ENCODE data around the gene PTMA.
A peak's percentile ranks its signal among the peaks of the same experiment; 100 is the strongest.
"Not testable (repeated sequence)": the region's sequence is repeated elsewhere in the genome, so short reads cannot be mapped to it uniquely, and the experiment has no call there.

Gene PTMA

GRCh38 chr2:231711677-231712450 lies 3.5 kb downstream of the PTMA start:
- Histone ChIP-seq H3K4me3 (ENCODE audit: insufficient read length, low read depth) (peak overlapping the region; percentile 98), H3K4me1 (ENCODE audit: insufficient read depth, insufficient read length) (peaks cover 35% of the 10 kb centered on the region), H3K9ac (ENCODE audit: insufficient read length, low read depth) (peak overlapping the region; percentile 99), H3K36me3 (ENCODE audit: insufficient read depth, insufficient read length, low read length) (peaks cover 45% of the 10 kb centered on the region), H3K27me3 (ENCODE audit: insufficient read depth, insufficient read length) (no peaks in the 10 kb centered on the region), H3K9me3 (ENCODE audit: insufficient read depth, low read length) (no peaks in the 10 kb centered on the region)
- no peak for DNase-seq (ENCODE audit: low read depth, low spot score)
- TF ChIP-seq SUZ12 (IDR thresholded peaks at IDR 0.05; ENCODE audit: extremely low read depth, insufficient read depth, insufficient read length) = no peak
- TF ChIP-seq ZNF274 (IDR thresholded peaks at IDR 0.05; ENCODE audit: low read depth, low read length) = no peak
- no peak for TF ChIP-seq YY1 (IDR thresholded peaks at IDR 0.05; ENCODE audit: insufficient read depth, insufficient read length)

GRCh38 chr2:231712451-231713021 lies 4.2 kb downstream of the PTMA start:
- not testable (repeated sequence) for H3K9me3 ChIP-seq (ENCODE audit: insufficient read depth, low read length); DNase-seq (ENCODE audit: low read depth, low spot score); H3K27me3 ChIP-seq (ENCODE audit: insufficient read depth, insufficient read length)
- Histone ChIP-seq H3K36me3 (ENCODE audit: insufficient read depth, insufficient read length, low read length) (peaks cover 45% of the 10 kb centered on the region), H3K4me3 (ENCODE audit: insufficient read length, low read depth) (peak overlapping the region; percentile 98), H3K4me1 (ENCODE audit: insufficient read depth, insufficient read length) (peaks cover 35% of the 10 kb centered on the region), H3K9ac (ENCODE audit: insufficient read length, low read depth) (peak overlapping the region; percentile 99)

DNA sequence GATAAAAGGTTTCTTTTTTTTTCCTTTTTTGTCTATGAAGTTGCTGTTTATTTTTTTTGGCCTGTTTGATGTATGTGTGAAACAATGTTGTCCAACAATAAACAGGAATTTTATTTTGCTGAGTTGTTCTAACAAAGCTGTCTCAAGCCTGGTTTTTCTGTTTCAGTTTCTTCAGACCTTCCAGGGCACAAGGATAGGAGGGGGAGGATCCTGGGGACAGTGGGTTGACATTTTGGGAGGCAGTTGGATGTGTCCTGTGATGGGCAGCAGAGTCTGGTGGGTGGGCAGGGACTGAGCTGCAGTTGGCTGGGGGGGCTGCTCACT lies 5.0 kb downstream of the PTMA start:
- peaks cover 45% of the 10 kb centered on the region for H3K36me3 ChIP-seq (ENCODE audit: insufficient read depth, insufficient read length, low read length)
- not testable (repeated sequence) for H3K9me3 ChIP-seq (ENCODE audit: insufficient read depth, low read length); H3K9ac ChIP-seq (ENCODE audit: insufficient read length, low read depth); H3K27me3 ChIP-seq (ENCODE audit: insufficient read depth, insufficient read length); DNase-seq (ENCODE audit: low read depth, low spot score); H3K4me3 ChIP-seq (ENCODE audit: insufficient read length, low read depth)
- H3K4me1 ChIP-seq (ENCODE audit: insufficient read depth, insufficient read length) = peaks cover 39% of the 10 kb centered on the region

DNA sequence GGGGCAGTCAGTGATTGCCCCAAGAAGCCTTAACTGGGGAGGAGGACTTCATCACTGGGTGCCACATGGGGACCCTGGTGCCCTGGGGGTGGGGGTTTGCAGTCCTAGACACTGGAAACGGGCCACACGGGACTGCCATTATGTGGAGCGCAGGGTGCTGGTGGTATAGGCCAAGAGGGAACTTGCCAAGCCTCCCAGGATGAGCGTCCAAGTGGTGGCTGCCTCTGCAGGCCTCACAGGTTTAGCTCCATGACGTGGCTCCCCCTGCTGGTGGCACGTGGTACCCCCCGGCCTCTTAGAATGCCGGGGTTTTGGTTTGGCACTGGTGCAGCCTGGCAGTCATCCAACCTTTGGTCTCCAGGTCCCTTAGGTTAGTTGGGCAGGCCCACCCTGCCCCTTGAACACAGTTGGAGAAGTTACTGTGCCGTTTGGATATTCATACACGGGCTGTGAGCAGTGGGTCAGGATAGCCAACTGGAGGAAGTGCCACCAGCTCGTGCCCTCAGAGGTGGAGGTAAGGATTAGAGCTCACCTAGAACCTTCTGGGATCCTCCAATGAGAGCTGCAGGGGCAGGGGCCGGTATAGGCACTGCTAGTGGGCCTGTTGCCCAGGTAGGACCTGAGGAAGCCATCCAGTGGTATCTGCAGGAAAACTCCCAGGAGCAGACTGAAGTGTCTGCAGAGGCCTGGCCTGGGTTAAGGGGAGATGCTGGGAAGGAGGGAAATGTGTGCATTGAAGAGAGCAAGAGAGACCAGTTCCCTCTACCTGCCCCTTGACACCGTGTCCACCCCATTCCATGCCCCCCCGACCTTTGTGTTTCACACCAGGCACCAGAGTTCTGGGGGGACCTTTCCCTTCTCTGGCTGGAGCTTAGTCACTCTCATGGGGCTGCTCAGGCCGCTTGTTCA lies 5.7 kb downstream of the PTMA start:
- Histone ChIP-seq H3K9ac (ENCODE audit: insufficient read length, low read depth) (peak overlapping the region; percentile 44), H3K4me1 (ENCODE audit: insufficient read depth, insufficient read length) (peaks cover 39% of the 10 kb centered on the region), H3K9me3 (ENCODE audit: insufficient read depth, low read length) (no peaks in the 10 kb centered on the region), H3K4me3 (ENCODE audit: insufficient read length, low read depth) (no peak overlapping the region), H3K27me3 (ENCODE audit: insufficient read depth, insufficient read length) (no peaks in the 10 kb centered on the region), H3K36me3 (ENCODE audit: insufficient read depth, insufficient read length, low read length) (peaks cover 40% of the 10 kb centered on the region)
- DNase-seq (ENCODE audit: low read depth, low spot score) = peak; percentile 89
- no peak for TF ChIP-seq ZNF274 (IDR thresholded peaks at IDR 0.05; ENCODE audit: low read depth, low read length)

- Histone ChIP-seq H3K27me3 (ENCODE audit: insufficient read depth, insufficient read length) (no peaks in the 10 kb centered on the region), H3K4me1 (ENCODE audit: insufficient read depth, insufficient read length) (peaks cover 39% of the 10 kb centered on the region), H3K9me3 (ENCODE audit: insufficient read depth, low read length) (no peaks in the 10 kb centered on the region), H3K4me3 (ENCODE audit: insufficient read length, low read depth) (no peak overlapping the region), H3K9ac (ENCODE audit: insufficient read length, low read depth) (peak overlapping the region; percentile 44), H3K36me3 (ENCODE audit: insufficient read depth, insufficient read length, low read length) (peaks cover 31% of the 10 kb centered on the region)
- DNase-seq (ENCODE audit: low read depth, low spot score) = peak; percentile 78
- no peak for TF ChIP-seq SUZ12 (IDR thresholded peaks at IDR 0.05; ENCODE audit: extremely low read depth, insufficient read depth, insufficient read length)
- no peak for TF ChIP-seq ZNF274 (IDR thresholded peaks at IDR 0.05; ENCODE audit: low read depth, low read length)
Observed at GRCh38 chr2:231714639-231715498, 6.5 kb downstream of the PTMA start.

DNA sequence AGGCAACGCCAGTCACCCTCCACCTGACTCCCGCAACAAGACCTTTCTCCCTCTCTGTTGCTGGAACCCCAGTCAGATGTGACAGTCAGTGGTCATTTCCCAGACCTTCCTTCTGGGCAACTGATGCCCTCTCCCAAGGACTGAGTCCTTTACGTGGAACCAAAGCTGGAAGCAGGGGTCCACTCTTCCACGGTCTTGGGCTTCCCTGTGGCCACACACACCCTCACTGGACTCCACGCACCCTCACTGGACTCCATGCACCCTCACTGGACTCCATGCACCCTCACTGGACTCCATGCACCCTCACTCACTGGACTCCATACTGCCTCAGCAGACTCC lies 7.1 kb downstream of the PTMA start:
- no peak for DNase-seq (ENCODE audit: low read depth, low spot score)
- Histone ChIP-seq H3K4me1 (ENCODE audit: insufficient read depth, insufficient read length) (peaks cover 39% of the 10 kb centered on the region), H3K9me3 (ENCODE audit: insufficient read depth, low read length) (no peaks in the 10 kb centered on the region), H3K36me3 (ENCODE audit: insufficient read depth, insufficient read length, low read length) (peaks cover 26% of the 10 kb centered on the region), H3K4me3 (ENCODE audit: insufficient read length, low read depth) (no peak overlapping the region), H3K27me3 (ENCODE audit: insufficient read depth, insufficient read length) (no peaks in the 10 kb centered on the region), H3K9ac (ENCODE audit: insufficient read length, low read depth) (peak overlapping the region; percentile 37)
- TF ChIP-seq ZNF274 (IDR thresholded peaks at IDR 0.05; ENCODE audit: low read depth, low read length) (no peak), YY1 (IDR thresholded peaks at IDR 0.05; ENCODE audit: insufficient read depth, insufficient read length) (no peak), SUZ12 (IDR thresholded peaks at IDR 0.05; ENCODE audit: extremely low read depth, insufficient read depth, insufficient read length) (no peak)
